Kidney epithelial cell (primary cell): ENCODE data around the gene PIP. TPM values are rescaled to one million over a fixed set of nuclear protein-coding genes. Genes with fewer than 3 reads are reported as not detected.
"Not testable (repeated sequence)": the region's sequence is repeated elsewhere in the genome, so short reads cannot be mapped to it uniquely, and the experiment has no call there.

Experiments
- DNase-seq: peaks from one replicate; pipeline ENCODE4 v3.0.0-alpha.2; 2010; ENCODE audit warnings: low read depth
- H3K27me3 ChIP-seq: 2 replicates; pipeline ENCODE4 v1.6.0; 2011; ENCODE audit warnings: low read length; ENCODE audit not compliant: control insufficient read depth, insufficient read depth
- H3K36me3 ChIP-seq: 2 replicates; pipeline ENCODE4 v1.5.1; 2011; ENCODE audit warnings: low read length; ENCODE audit not compliant: control insufficient read depth, insufficient read depth
- H3K4me3 ChIP-seq: 2 replicates; pipeline ENCODE4 v1.5.1; 2011; ENCODE audit warnings: low read depth, mild to moderate bottlenecking, control low read depth, low read length
- CTCF ChIP-seq: IDR thresholded peaks from 2 replicates; pipeline ENCODE4 v1.5.1; 2011; ENCODE audit warnings: mild to moderate bottlenecking, moderate library complexity, low read length, control low read depth, inconsistent platforms; ENCODE audit not compliant: insufficient read depth, poor library complexity, severe bottlenecking
- total RNA-seq: library from RNA; depleted of rRNA; stranded (reverse); fragments of >200 nt; gene quantifications from 2 replicates; pipeline ENCODE4 v1.2.3, GENCODE V29; 2015

PIP gene
- total RNA-seq, 1 donor from 2014 or later, result not detected

- H3K36me3 ChIP-seq, result no peaks in the 10 kb centered on the region
- no peak for DNase-seq
- no peak for TF ChIP-seq CTCF
- no peaks in the 10 kb centered on the region for H3K27me3 ChIP-seq
- no peak overlapping the region for H3K4me3 ChIP-seq
Measured at GRCh38 chr7:143130541-143130940, 1.3 kb upstream of the PIP start.

GRCh38 chr7:143147070-143147469 is 15.2 kb downstream of the PIP start:
- no peak for DNase-seq
- TF ChIP-seq CTCF, result no peak
- Histone ChIP-seq H3K4me3 (no peak overlapping the region), H3K27me3 (no peaks in the 10 kb centered on the region), H3K36me3 (no peaks in the 10 kb centered on the region)

GRCh38 chr7:143148050-143148449 is 16.2 kb downstream of the PIP start:
- Histone ChIP-seq H3K27me3 (no peaks in the 10 kb centered on the region), H3K4me3 (no peak overlapping the region), H3K36me3 (no peaks in the 10 kb centered on the region)
- no peak for TF ChIP-seq CTCF
- no peak for DNase-seq

GRCh38 chr7:143148651-143149050 is 16.8 kb downstream of the PIP start:
- Histone ChIP-seq H3K27me3 (no peaks in the 10 kb centered on the region), H3K36me3 (no peaks in the 10 kb centered on the region), H3K4me3 (no peak overlapping the region)
- TF ChIP-seq CTCF, result no peak
- no peak for DNase-seq

GRCh38 chr7:143150696-143151095 is 18.8 kb downstream of the PIP start:
- not testable (repeated sequence) for H3K27me3 ChIP-seq, H3K4me3 ChIP-seq, DNase-seq, H3K36me3 ChIP-seq

- H3K4me3 ChIP-seq, H3K27me3 ChIP-seq, H3K36me3 ChIP-seq, DNase-seq: not testable (repeated sequence)
Measured at GRCh38 chr7:143158617-143159016, 26.7 kb downstream of the PIP start.

- H3K36me3 ChIP-seq, result no peaks in the 10 kb centered on the region
- no peak for TF ChIP-seq CTCF
- no peaks in the 10 kb centered on the region for H3K27me3 ChIP-seq
- no peak overlapping the region for H3K4me3 ChIP-seq
- peak; percentile 1 for DNase-seq
Measured at GRCh38 chr7:143171697-143172096, 39.8 kb downstream of the PIP start.
